Liver (tissue), 3 donors: ENCODE measurements around the gene SIKE1.

Source experiments
- ATF3 ChIP-seq: IDR thresholded peaks from 2 replicates; pipeline ENCODE4 v1.6.1; 2016; ENCODE audit warnings: antibody characterized with exemption
- CTCF ChIP-seq: fragments of 150-350 bp; IDR thresholded peaks from 2 replicates; pipeline ENCODE4 v1.5.1; 2017; ENCODE audit warnings: improper control_type of control experiment, low read depth, low read length; ENCODE audit not compliant: missing input control
- FOXA1 ChIP-seq: IDR thresholded peaks from 2 replicates; pipeline ENCODE4 v1.6.1; 2016; ENCODE audit warnings: antibody characterized with exemption
- GABPA ChIP-seq, 2 donors: IDR thresholded peaks in 1 of 2; conservative IDR thresholded peaks in 1 of 2; 2 replicates each; pipeline ENCODE4 v1.6.1; 2016; ENCODE audit warnings: antibody characterized with exemption in 2 of 2, mild to moderate bottlenecking in 1 of 2, moderate library complexity in 1 of 2
- HNF4A ChIP-seq, 2 donors: conservative IDR thresholded peaks; 2 replicates each; pipeline ENCODE4 v1.6.1; 2016; ENCODE audit warnings: antibody characterized with exemption in 2 of 2, mild to moderate bottlenecking in 2 of 2
- HNF4G ChIP-seq: IDR thresholded peaks from 2 replicates; pipeline ENCODE4 v1.6.1; 2016; ENCODE audit warnings: antibody characterized with exemption
- JUND ChIP-seq, 2 donors: IDR thresholded peaks; 2 replicates each; pipeline ENCODE4 v1.6.1; 2016; ENCODE audit warnings: antibody characterized with exemption in 2 of 2
- MAX ChIP-seq: IDR thresholded peaks from 2 replicates; pipeline ENCODE4 v1.6.1; 2016; ENCODE audit warnings: antibody characterized with exemption
- NR2F2 ChIP-seq: IDR thresholded peaks from 2 replicates; pipeline ENCODE4 v1.6.1; 2016; ENCODE audit warnings: antibody characterized with exemption
- RAD21 ChIP-seq, 2 donors: IDR thresholded peaks; 2 replicates each; pipeline ENCODE4 v1.6.1; 2016; ENCODE audit warnings: antibody characterized with exemption in 2 of 2, mild to moderate bottlenecking in 2 of 2
- REST ChIP-seq: IDR thresholded peaks from 2 replicates; pipeline ENCODE4 v1.6.1; 2016; ENCODE audit warnings: antibody characterized with exemption, mild to moderate bottlenecking
- SP1 ChIP-seq: IDR thresholded peaks from 2 replicates; pipeline ENCODE4 v1.6.1; 2018; ENCODE audit warnings: antibody characterized with exemption, mild to moderate bottlenecking
- TAF1 ChIP-seq: conservative IDR thresholded peaks from 2 replicates; pipeline ENCODE4 v1.6.1; 2016; ENCODE audit warnings: antibody characterized with exemption, mild to moderate bottlenecking
- ZBTB33 ChIP-seq: IDR thresholded peaks from 2 replicates; pipeline ENCODE4 v1.6.1; 2016; ENCODE audit warnings: antibody characterized with exemption
- donor health status: healthy.
- donor health status: healthy.

GRCh38 chr1:114723915-114724314 is 56.6 kb downstream of the SIKE1 start:
- TF ChIP-seq CTCF (no peak), ZBTB33 (no peak), HNF4G (no peak), RAD21 (IDR thresholded peaks at IDR 0.05) (no peak), SP1 (no peak), HNF4A (conservative IDR thresholded peaks at IDR 0.05) (no peak), TAF1 (no peak), FOXA1 (no peak), JUND (IDR thresholded peaks at IDR 0.05) (no peak), GABPA (IDR thresholded peaks at IDR 0.05 in 1 of 2, conservative IDR thresholded peaks at IDR 0.05 in 1 of 2) (no peak), REST (no peak), ATF3 (no peak), NR2F2 (no peak), MAX (no peak)
